Astrocyte of the spinal cord (primary cell): ENCODE data around the gene PTGFRN.
A peak's percentile ranks its signal among the peaks of the same experiment; 100 is the strongest.
"Not testable (repeated sequence)": the region's sequence is repeated elsewhere in the genome, so short reads cannot be mapped to it uniquely, and the experiment has no call there.

ENCODE experiments used
- DNase-seq: peaks from one replicate; pipeline ENCODE4 v3.0.0; 2011; ENCODE audit warnings: low read depth, low spot score
- H3K4me3 ChIP-seq: 2 replicates; pipeline ENCODE4 v1.5.1; 2011; ENCODE audit warnings: low read depth, mild to moderate bottlenecking, low read length, moderate library complexity
- CTCF ChIP-seq: IDR thresholded peaks from 2 replicates; pipeline ENCODE4 v1.5.1; 2012; ENCODE audit warnings: low read depth, mild to moderate bottlenecking, low read length, inconsistent platforms
- in situ Hi-C: cut with HindIII; loops from 2 replicates; pipeline ENCODE4 v1.10.0; 2017; ENCODE audit warnings: low sequenced_read_pairs

Gene PTGFRN

GRCh38 chr1:116871779-116872146 lies 38.0 kb upstream of the PTGFRN start:
- in situ Hi-C loops: no loop called here
- no peak for DNase-seq
- H3K4me3 ChIP-seq: no peak overlapping the region
- no peak for TF ChIP-seq CTCF

DNA sequence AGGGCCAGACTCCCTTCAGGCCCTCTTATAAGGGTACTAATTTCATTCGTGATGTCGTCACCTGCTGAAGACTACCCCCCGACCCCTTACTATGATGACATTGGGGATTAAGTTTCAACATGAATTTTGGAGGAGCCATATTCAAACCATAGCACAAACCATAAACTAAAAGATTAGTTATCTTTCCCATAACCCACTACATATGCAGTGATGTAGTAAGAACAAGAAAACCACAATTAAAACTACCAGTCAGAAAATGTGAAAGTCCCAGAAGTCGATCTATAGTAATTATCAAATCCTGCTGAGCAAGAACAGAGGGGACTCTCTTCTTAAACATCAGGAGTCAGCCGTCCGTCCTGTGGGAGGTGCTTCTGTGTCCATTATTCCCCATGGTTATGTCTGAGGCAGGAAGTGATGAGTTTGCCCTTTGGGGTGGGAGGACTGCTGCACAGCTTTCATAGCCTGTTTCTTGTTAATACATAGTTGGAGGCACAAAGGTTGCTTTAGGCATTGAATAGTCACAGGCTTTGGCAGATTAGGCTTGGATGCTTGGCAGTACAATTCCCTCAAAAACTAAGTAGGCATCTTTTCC lies 35.9 kb upstream of the PTGFRN start:
- DNase-seq: peak; percentile 16
- no peak overlapping the region for H3K4me3 ChIP-seq
- TF ChIP-seq CTCF: no peak
- in situ Hi-C loops: no loop called here

- DNase-seq: peak; percentile 36
- in situ Hi-C loops: no loop called here
- H3K4me3 ChIP-seq: no peak overlapping the region
- TF ChIP-seq CTCF: no peak
These were observed 34.9 kb upstream of the PTGFRN start for GRCh38 chr1:116874733-116875249.

GRCh38 chr1:116875391-116875790 lies 34.3 kb upstream of the PTGFRN start:
- DNase-seq: no peak
- no peak overlapping the region for H3K4me3 ChIP-seq
- TF ChIP-seq CTCF: no peak
- in situ Hi-C loops: no loop called here

DNA sequence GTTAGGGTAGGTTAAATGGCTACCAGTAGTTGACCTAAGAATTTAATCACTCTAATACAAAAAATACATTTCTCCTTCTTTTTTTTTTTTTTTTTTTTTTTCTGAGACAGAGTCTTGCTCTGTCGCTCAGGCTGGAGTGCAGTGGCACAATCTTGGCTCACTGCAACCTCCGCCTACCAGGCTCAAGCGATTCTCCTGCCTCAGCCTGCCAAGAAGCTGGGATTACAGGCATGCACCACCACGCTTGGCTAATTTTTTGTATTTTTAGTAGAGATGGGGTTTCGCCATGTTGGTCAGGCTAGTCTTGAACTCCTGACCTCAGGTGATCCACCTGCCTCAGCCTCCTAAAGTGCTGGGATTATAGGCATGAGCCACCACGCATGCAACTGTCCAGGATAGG lies 33.8 kb upstream of the PTGFRN start:
- in situ Hi-C loops, DNase-seq, H3K4me3 ChIP-seq: not testable (repeated sequence)

- DNase-seq: no peak
- in situ Hi-C loops: no loop called here
These were observed 32.4 kb upstream of the PTGFRN start for GRCh38 chr1:116877141-116877818.

More at GRCh38 chr1:116877141-116877818, 32.4 kb upstream of the PTGFRN start:
- TF ChIP-seq CTCF: no peak
- H3K4me3 ChIP-seq: no peak overlapping the region
